ACC112 (cell line): ENCODE data around the gene SPTAN1.

Experiments
- H2AFZ ChIP-seq: fragments of 200-600 bp; sonication (generic); one replicate; pipeline ENCODE4 v1.6.0; 2017; ENCODE audit warnings: antibody characterized with exemption, low read length; ENCODE audit not compliant: unreplicated experiment
- H3K27ac ChIP-seq: fragments of 200-600 bp; sonication (generic); 2 replicates; pipeline ENCODE4 v1.5.1; 2014; ENCODE audit warnings: low read depth, mild to moderate bottlenecking, antibody characterized with exemption, low read length, moderate library complexity
- H3K27me3 ChIP-seq: fragments of 200-600 bp; sonication (generic); 2 replicates; pipeline ENCODE4 v1.6.1; 2014; ENCODE audit warnings: mild to moderate bottlenecking, antibody characterized with exemption, low read length, moderate library complexity, mixed read lengths; ENCODE audit not compliant: insufficient read depth
- H3K36me3 ChIP-seq: fragments of 200-600 bp; sonication (generic); 2 replicates; pipeline ENCODE4 v1.6.1; 2016; ENCODE audit warnings: mild to moderate bottlenecking, antibody characterized with exemption, low read length, moderate library complexity, mixed read lengths; ENCODE audit not compliant: insufficient read depth
- H3K4me1 ChIP-seq: fragments of 200-600 bp; sonication (generic); one replicate; pipeline ENCODE4 v1.6.1; 2016; ENCODE audit warnings: low read length, mixed read lengths; ENCODE audit not compliant: insufficient read depth, unreplicated experiment, control insufficient read depth
- H3K4me3 ChIP-seq: fragments of 200-600 bp; sonication (generic); 2 replicates; pipeline ENCODE4 v1.5.1; 2014; ENCODE audit warnings: mild to moderate bottlenecking, low read depth, low read length
- H3K79me2 ChIP-seq: fragments of 200-600 bp; sonication (generic); one replicate; pipeline ENCODE4 v1.6.0; 2016; ENCODE audit warnings: low read length; ENCODE audit not compliant: control insufficient read depth, unreplicated experiment, insufficient read depth

SPTAN1 gene

DNA sequence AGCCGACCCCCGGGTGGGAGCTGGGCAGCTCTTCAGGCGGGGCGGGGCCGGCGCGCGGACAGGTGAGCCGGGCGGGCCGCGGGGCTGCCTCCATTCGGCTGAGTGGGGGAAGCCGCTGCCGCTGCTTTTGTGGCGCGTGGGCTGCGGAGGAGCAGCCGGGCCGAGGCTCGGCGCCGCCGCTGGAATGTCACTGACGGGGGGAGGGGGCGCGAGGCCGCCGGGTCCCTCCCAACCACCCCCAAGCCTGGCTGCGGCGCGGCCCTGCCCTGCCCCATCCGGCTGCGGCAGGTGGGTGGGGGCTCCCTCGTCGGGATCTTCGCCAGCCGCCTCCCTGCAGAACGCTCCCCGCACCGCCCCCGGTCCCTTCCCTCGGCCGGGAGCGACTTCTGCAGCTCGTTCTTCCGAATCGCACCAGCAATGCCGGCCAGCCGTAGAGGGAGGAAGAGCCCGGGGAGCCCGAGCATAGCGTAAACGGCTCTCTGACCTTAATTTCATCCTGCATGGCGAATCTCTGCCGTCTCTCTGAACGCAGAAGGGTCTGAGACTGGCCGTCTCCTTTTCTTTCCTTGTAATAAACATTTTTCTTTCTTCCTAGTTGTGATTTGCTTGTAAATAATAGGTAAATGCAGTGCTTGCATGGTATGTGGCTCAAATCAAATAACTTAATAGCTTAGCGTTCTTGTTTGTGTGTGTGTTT is 505 bp downstream of the SPTAN1 start:
- Histone ChIP-seq H3K36me3 (no peaks in the 10 kb centered on the region), H3K27ac (peak overlapping the region; percentile 84), H2AFZ (no peak overlapping the region), H3K4me3 (peak overlapping the region; percentile 92), H3K79me2 (peaks cover 51% of the 10 kb centered on the region), H3K27me3 (no peaks in the 10 kb centered on the region), H3K4me1 (peaks cover 58% of the 10 kb centered on the region)

DNA sequence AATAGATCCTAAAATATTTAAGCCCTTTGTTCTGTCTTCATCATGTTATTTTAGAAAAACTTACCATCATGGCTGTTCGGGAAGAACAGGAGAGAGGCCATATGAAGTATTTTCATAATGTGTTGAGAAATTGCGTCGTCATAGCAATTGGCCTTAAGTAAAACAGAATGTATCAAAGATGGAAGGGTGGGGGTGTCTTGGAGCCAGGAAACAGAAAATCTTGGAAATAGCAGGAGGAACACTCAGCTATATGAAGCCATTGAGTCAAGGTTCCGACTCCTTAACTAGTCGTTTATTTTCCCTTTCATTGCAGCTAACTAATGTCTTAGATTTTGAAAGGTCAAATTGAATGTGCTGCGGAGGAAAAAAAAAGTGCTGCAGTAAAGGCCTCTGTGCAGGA is 1.3 kb downstream of the SPTAN1 start:
- no peaks in the 10 kb centered on the region for H3K36me3 ChIP-seq
- no peaks in the 10 kb centered on the region for H3K27me3 ChIP-seq
- H2AFZ ChIP-seq = no peak overlapping the region
- H3K4me1 ChIP-seq = peaks cover 67% of the 10 kb centered on the region
- peaks cover 56% of the 10 kb centered on the region for H3K79me2 ChIP-seq
- H3K27ac ChIP-seq = peak overlapping the region; percentile 84
- H3K4me3 ChIP-seq = peak overlapping the region; percentile 92

DNA sequence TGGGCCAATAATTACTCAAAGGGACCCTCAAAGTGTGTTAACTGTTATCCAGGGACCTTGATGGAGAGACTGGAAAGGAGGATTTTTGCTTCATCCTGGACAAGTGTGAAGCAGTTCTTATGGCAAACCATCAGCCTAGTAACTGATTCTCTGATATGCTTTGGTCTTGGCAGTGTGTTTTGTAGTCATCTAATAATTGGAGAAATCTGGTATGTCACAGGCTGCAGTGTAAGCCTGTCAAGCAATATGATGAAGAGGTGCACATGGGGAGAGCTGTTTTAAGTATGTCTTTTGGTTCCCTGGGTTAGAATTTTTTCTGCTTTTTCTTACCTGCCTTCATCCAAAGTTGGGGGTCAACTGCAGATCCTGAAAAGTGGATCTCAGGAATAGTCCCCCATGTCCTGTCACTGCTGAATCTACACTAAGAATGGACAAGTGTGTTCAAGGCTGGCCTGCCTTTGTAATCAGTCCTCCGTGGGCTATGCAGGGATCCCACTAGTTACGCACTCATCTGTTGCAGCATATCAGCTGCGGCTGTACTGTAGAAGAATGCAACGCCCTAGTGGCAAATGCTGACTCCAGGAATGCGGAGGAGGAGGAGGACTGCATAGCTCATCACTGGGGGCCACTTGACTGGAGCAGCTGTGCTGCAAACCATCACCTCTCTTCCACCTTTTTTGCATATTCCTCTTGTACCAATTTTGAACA is 1.9 kb downstream of the SPTAN1 start:
- Histone ChIP-seq H3K27ac (peak overlapping the region; percentile 84), H3K27me3 (no peaks in the 10 kb centered on the region), H2AFZ (no peak overlapping the region), H3K36me3 (no peaks in the 10 kb centered on the region), H3K79me2 (peaks cover 59% of the 10 kb centered on the region), H3K4me3 (peak overlapping the region; percentile 92), H3K4me1 (peaks cover 71% of the 10 kb centered on the region)

DNA sequence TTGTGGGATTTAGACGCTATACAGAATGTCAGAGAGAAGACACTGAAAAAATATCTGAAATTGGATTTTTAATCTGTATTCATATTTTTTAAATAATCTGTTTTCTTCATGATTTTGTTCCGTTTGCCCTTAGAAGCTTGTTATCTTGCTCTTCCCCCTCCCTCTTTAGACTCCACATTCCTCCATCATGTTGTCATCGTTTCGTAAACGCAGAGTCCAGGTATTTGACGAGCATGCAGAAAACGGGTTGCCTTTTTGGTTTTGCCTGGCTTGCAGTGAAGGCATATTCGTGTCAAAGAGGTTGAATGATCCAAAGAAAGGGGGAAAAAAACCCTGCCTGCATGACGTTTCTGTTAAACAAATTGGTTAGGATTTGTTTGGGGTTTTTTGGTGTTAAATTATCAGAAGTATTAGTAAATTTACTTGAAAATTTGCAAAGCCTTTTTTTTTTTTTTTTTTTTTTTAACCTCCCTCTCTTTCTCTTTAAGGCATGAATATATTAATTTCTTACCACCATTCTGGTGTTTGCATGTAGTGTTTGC is 2.9 kb downstream of the SPTAN1 start:
- Histone ChIP-seq H2AFZ (no peak overlapping the region), H3K36me3 (no peaks in the 10 kb centered on the region), H3K27ac (peak overlapping the region; percentile 84), H3K79me2 (peaks cover 65% of the 10 kb centered on the region), H3K4me3 (peak overlapping the region; percentile 92), H3K4me1 (peaks cover 65% of the 10 kb centered on the region), H3K27me3 (no peaks in the 10 kb centered on the region)

DNA sequence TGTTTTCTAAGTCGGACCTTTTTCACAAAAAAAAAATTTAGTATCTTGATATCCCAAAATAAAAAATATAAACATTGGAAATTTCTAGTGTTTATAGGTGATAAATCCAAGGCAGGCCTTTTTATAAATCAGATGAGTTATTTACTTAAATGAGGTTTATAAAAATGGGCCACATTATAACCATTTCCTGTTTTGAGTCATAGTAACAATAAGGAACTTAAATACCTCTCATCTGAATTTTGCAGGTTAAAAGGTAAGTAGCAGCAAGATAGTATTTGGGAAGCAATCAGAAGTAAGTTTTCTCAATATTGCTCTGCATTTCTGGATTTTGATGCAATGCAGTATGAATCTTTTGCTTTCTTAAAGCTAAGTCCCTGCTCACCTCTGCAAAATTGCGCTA is 3.9 kb downstream of the SPTAN1 start:
- H2AFZ ChIP-seq = no peak overlapping the region
- H3K36me3 ChIP-seq = no peaks in the 10 kb centered on the region
- peaks cover 55% of the 10 kb centered on the region for H3K4me1 ChIP-seq
- H3K27me3 ChIP-seq = no peaks in the 10 kb centered on the region
- H3K27ac ChIP-seq = no peak overlapping the region
- peaks cover 76% of the 10 kb centered on the region for H3K79me2 ChIP-seq
- H3K4me3 ChIP-seq = no peak overlapping the region; the same call in 1 of the 2 replicates

DNA sequence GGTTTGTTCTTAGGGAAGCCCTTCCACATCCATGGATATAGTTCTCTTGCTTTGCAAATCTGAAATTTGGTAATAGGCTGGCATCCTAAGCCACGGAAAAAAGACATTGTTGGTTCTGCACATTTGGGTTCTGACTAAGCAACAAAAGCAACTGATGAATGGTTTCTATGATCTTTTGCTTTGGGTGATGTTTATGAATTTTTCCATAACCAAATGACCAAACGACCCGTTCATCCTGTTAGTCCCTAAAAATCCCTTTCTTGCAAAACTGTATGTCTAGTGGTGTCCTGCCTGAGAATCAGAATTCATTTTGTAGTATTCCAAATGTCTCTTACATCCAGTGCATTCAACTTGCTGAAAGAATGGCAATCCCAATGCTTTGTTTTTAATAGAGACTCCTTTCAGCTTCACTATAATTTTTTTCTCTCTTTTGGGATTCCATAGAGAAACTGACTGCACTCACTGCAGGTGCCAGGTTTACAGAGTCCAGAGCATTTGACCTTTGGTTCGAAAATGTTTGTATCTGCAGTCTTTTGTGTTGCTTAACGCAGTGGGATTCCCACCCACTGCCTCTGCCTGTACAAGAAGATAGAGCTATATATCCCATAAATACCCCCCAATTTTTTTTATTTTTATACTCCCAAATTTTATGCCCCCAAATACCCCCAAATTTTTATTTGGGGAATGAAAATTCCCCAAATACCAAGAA is 4.7 kb downstream of the SPTAN1 start:
- peak overlapping the region; percentile 3; the same call in 1 of the 2 replicates for H3K27ac ChIP-seq
- peaks cover 82% of the 10 kb centered on the region for H3K79me2 ChIP-seq
- peaks cover 49% of the 10 kb centered on the region for H3K4me1 ChIP-seq

DNA sequence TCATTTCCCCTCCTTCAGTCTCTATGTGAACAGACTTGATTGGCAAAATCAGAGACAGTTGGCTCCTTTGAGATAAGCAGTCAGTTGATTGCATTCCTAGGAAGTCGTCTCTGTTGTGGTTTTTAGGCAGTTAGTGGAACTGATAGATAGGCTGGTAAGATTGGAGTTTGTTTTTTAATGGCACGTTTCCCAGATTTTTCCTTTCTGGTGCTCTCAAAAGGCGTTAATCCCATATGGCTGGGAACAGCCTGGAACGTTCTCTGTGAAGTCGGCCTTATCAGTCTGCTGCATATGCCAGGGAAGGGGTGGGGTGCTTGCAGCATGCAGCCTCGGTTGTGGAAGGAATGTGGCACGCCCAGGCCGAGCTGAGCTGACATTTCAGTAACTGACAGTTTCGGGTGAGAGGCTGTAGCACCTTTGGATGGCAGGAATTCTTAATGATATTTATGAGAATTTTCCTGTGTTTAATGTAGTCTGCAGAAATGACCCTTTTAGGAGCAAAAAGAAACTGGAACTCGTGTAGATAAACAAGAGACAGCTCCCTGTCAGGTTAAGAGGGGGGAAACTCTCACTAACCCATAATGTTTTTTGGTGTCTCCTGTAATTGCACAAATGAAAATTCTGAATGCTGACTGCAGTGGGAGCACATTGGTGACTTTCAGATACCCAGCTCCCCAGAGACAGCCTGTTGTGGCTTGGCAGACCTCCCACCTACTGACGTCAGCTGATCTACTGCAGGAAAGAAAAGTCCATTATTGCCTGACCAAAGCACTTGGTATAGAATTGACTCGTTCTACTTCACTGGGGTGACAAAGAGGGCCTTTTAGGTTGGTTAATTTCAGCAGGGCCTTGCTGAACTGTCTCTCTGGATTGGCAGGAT is 6.3 kb downstream of the SPTAN1 start:
- peak overlapping the region; percentile 60 for H3K4me3 ChIP-seq
- H3K79me2 ChIP-seq = peaks cover 82% of the 10 kb centered on the region
- no peaks in the 10 kb centered on the region for H3K27me3 ChIP-seq
- H3K27ac ChIP-seq = peak overlapping the region; percentile 90
- no peak overlapping the region for H2AFZ ChIP-seq
- H3K4me1 ChIP-seq = peaks cover 49% of the 10 kb centered on the region
- H3K36me3 ChIP-seq = no peaks in the 10 kb centered on the region

More for the DNA sequence above, 4.7 kb downstream of the SPTAN1 start:
- Histone ChIP-seq H3K4me3 (no peak overlapping the region; the same call in 1 of the 2 replicates), H3K36me3 (no peaks in the 10 kb centered on the region), H3K27me3 (no peaks in the 10 kb centered on the region), H2AFZ (no peak overlapping the region)

DNA sequence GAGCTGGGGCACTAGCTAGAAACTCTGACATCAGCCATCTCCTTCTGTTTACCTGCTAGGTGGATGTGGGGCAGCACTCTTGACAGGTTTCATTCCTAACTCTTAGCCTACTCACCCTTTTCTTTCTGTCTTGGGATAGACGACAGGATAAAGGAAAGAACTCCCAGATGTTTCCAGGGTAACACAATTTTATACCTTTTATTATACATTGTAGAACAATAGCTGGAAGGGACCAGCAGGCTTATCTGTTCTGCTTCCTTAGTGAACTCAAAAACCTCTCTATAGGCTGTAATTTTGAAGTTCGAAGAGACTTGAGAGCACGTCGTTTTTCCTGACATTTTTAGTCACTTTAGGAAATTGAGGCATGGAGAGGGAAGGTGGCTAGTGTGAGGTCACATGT is 13.2 kb downstream of the SPTAN1 start:
- Histone ChIP-seq H3K79me2 (peaks cover 59% of the 10 kb centered on the region), H3K27me3 (no peaks in the 10 kb centered on the region), H3K36me3 (peaks cover 29% of the 10 kb centered on the region), H3K27ac (no peak overlapping the region), H2AFZ (no peak overlapping the region), H3K4me1 (no peaks in the 10 kb centered on the region), H3K4me3 (no peak overlapping the region)

DNA sequence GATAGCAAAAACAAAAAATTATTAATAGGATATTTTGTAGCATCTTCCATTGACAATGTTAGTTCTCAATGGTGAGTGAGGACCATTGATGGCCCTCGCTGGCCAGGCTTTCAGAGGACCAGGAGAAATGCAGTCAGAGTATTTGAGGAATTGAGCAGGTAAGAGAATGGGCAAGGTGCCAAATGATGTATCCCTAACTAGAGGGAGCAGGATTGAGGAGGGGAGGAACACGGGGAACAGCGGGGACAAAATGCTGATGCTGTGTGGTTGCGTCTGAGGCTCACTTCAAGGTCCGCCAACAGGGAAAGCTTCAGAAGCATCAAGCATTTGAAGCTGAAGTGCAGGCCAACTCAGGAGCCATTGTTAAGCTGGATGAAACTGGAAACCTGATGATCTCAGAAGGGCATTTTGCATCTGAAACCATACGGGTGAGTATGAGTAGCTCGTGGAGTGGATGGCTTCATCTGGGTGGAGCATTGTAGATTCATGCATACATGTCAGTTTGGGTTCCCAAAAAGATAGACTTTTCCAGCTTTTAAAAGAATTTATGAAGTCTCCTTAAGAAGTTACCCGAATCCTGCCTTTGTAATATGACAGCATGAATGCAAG is 16.2 kb downstream of the SPTAN1 start:
- no peak overlapping the region for H2AFZ ChIP-seq
- H3K4me3 ChIP-seq = no peak overlapping the region
- H3K4me1 ChIP-seq = no peaks in the 10 kb centered on the region
- peaks cover 29% of the 10 kb centered on the region for H3K36me3 ChIP-seq
- H3K79me2 ChIP-seq = peaks cover 48% of the 10 kb centered on the region
- no peaks in the 10 kb centered on the region for H3K27me3 ChIP-seq
- no peak overlapping the region for H3K27ac ChIP-seq
